ENCODE results near the gene ERI2. TPM values are rescaled to one million over a fixed set of nuclear protein-coding genes. Genes with fewer than 3 reads are reported as not detected.

The ERI2 gene
- total RNA-seq, 1 experiment from 2014 or later, result 16.9 TPM

GRCh38 chr16:20839504-20839903, 33.2 kb upstream of the ERI2 start:
- TF ChIP-seq GRHL2 (CRISPR knock-in tag; IDR thresholded peaks at IDR 0.05; ENCODE audit: insufficient replicate concordance, severe bottlenecking) (no peak), NFE2L1 (CRISPR knock-in tag; IDR thresholded peaks at IDR 0.05) (no peak), FOXJ3 (CRISPR knock-in tag; IDR thresholded peaks at IDR 0.05; ENCODE audit: borderline replicate concordance) (no peak), FOXK1 (CRISPR knock-in tag; IDR thresholded peaks at IDR 0.05) (no peak), USF2 (CRISPR knock-in tag; IDR thresholded peaks at IDR 0.05) (no peak), ZNF512 (CRISPR knock-in tag; IDR thresholded peaks at IDR 0.05; ENCODE audit: borderline replicate concordance) (no peak)
- ChIA-PET POLR2A (no interaction called here), CTCF (no interaction called here)
- H3K4me3 Mint-ChIP-seq, result no peak overlapping the region
- peaks cover 3% of the 10 kb centered on the region for H3K4me1 Mint-ChIP-seq
- H3K36me3 Mint-ChIP-seq, result peaks cover 49% of the 10 kb centered on the region
- no peaks in the 10 kb centered on the region for H3K27me3 Mint-ChIP-seq (ENCODE audit: low read depth)
- ATAC-seq, result no peak
- peaks cover 22% of the 10 kb centered on the region for H3K9me3 Mint-ChIP-seq
- DNase-seq (ENCODE audit: low spot score), result no peak
- H3K27ac Mint-ChIP-seq, result no peak overlapping the region

GRCh38 chr16:20838240-20838639, 32.0 kb upstream of the ERI2 start:
- ChIA-PET CTCF (no interaction called here), POLR2A (no interaction called here)
- no peak for TF ChIP-seq IRF2 (CRISPR knock-in tag; IDR thresholded peaks at IDR 0.05; ENCODE audit: borderline replicate concordance, low read depth)
- no peak for TF ChIP-seq ZNF317 (CRISPR knock-in tag; IDR thresholded peaks at IDR 0.05; ENCODE audit: borderline replicate concordance, low read depth)
- TF ChIP-seq HMGXB4 (CRISPR knock-in tag; IDR thresholded peaks at IDR 0.05), result no peak
- no peak for TF ChIP-seq GABPB1 (CRISPR knock-in tag; IDR thresholded peaks at IDR 0.05)
- TF ChIP-seq FOXP4 (CRISPR knock-in tag; IDR thresholded peaks at IDR 0.05), result no peak
- ATAC-seq, result no peak
- H3K9me3 Mint-ChIP-seq, result peaks cover 22% of the 10 kb centered on the region
- DNase-seq (ENCODE audit: low spot score), result no peak
- H3K36me3 Mint-ChIP-seq, result peaks cover 54% of the 10 kb centered on the region
- H3K27ac Mint-ChIP-seq, result no peak overlapping the region
- no peak overlapping the region for H3K4me3 Mint-ChIP-seq
- no peaks in the 10 kb centered on the region for H3K27me3 Mint-ChIP-seq (ENCODE audit: low read depth)
- H3K4me1 Mint-ChIP-seq, result no peaks in the 10 kb centered on the region

- Mint-ChIP-seq H3K9me3 (peaks cover 22% of the 10 kb centered on the region), H3K4me3 (no peak overlapping the region), H3K36me3 (peaks cover 40% of the 10 kb centered on the region), H3K4me1 (no peaks in the 10 kb centered on the region), H3K27ac (no peak overlapping the region), H3K27me3 (ENCODE audit: low read depth) (no peaks in the 10 kb centered on the region)
- DNase-seq (ENCODE audit: low spot score) (no peak), ATAC-seq (no peak)
- ChIA-PET CTCF (interaction anchor here (0.5 kb wide), 1 partner anchor 59 kb away, joined by 5 read pairs; no protein-coding TSS in a partner anchor), POLR2A (no interaction called here)
- TF ChIP-seq SOX15 (CRISPR knock-in tag; IDR thresholded peaks at IDR 0.05), result no peak
- no peak for TF ChIP-seq ZNF396 (CRISPR knock-in tag; IDR thresholded peaks at IDR 0.05; ENCODE audit: borderline replicate concordance)
- no peak for TF ChIP-seq JUN (CRISPR knock-in tag; IDR thresholded peaks at IDR 0.05)
- no peak for TF ChIP-seq ARID4B (CRISPR knock-in tag; IDR thresholded peaks at IDR 0.05; ENCODE audit: borderline replicate concordance)
- TF ChIP-seq ESRRA (CRISPR knock-in tag; IDR thresholded peaks at IDR 0.05; ENCODE audit: borderline replicate concordance), result no peak
- no peak for TF ChIP-seq EMX1 (CRISPR knock-in tag; IDR thresholded peaks at IDR 0.05)
- no peak for TF ChIP-seq STAT6 (CRISPR knock-in tag; conservative IDR thresholded peaks at IDR 0.05; ENCODE audit: low read depth)
These were observed 26.8 kb upstream of the ERI2 start for GRCh38 chr16:20833086-20833485.

All from WTC11 (cell line).